Measurements from ENCODE around the gene MEPCE. TPM values are rescaled to one million over a fixed set of nuclear protein-coding genes. Genes with fewer than 3 reads are reported as not detected.
A peak's percentile ranks its signal among the peaks of the same experiment; 100 is the strongest.

MEPCE gene
- total RNA-seq, 1 experiment from 2014 or later, result 72.1 TPM

GRCh38 chr7:100434297-100435144 is 4.9 kb downstream of the MEPCE start:
- Histone ChIP-seq H3K9me3 (ENCODE audit: control insufficient read depth, insufficient read depth, low read depth, low read length) (no peaks in the 10 kb centered on the region), H3K4me1 (ENCODE audit: control insufficient read depth, insufficient read depth, low read length) (peaks cover 43% of the 10 kb centered on the region), H3K4me3 (ENCODE audit: low read depth in 2 of 2, low read length in 2 of 2) (peak overlapping the region; percentile 67 to 82), H3K27ac (ENCODE audit: low read length) (peak overlapping the region; percentile 98), H3K27me3 (ENCODE audit: control insufficient read depth, insufficient read depth, low read length) (no peaks in the 10 kb centered on the region), H3K36me3 (ENCODE audit: control insufficient read depth, insufficient read depth, low read length) (no peaks in the 10 kb centered on the region; the same call in 1 of the 2 replicates)
- POLR2A ChIA-PET, result no interaction called here
- intact Hi-C loops (cut with micrococcal nuclease; ENCODE audit: unreplicated experiment) (no loop called here), in situ Hi-C loops (cut with HindIII; ENCODE audit: low pct_unique_long_range_greater_than_20kb, low sequenced_read_pairs) (no loop called here)
- DNase-seq (ENCODE audit: low read depth, low spot score) (no peak), ATAC-seq (no peak)
- CTCF ChIA-PET, result interaction anchor here (1.1 kb wide), 1 partner anchor 130 kb away, joined by 4 read pairs; no protein-coding TSS in a partner anchor
- no TSS peak for BruUV-seq (replicated peaks)
- no peak for TF ChIP-seq TCF7L2 (IDR thresholded peaks at IDR 0.05; ENCODE audit: low read depth, low read length)
- no peak for TF ChIP-seq REST (IDR thresholded peaks at IDR 0.05; ENCODE audit: insufficient read depth in 1 of 2, low read depth in 2 of 2, low read length in 1 of 2)
- TF ChIP-seq CTCF (IDR thresholded peaks at IDR 0.05), result no peak
- TF ChIP-seq POLR2AphosphoS5 (IDR thresholded peaks at IDR 0.05; ENCODE audit: low read depth, low read length), result no peak
- no peak for TF ChIP-seq SIN3A (IDR thresholded peaks at IDR 0.05; ENCODE audit: borderline replicate concordance, insufficient read depth, low read depth, low read length)

GRCh38 chr7:100435401-100436304 is 6.0 kb downstream of the MEPCE start:
- ChIA-PET CTCF (interaction anchor here (1.0 kb wide), 1 partner anchor 110 kb away, joined by 4 read pairs; no protein-coding TSS in a partner anchor), POLR2A (no interaction called here)
- TF ChIP-seq CTCF (IDR thresholded peaks at IDR 0.05), result no peak
- peak; percentile 30; the same call in 1 of the 2 replicates for TF ChIP-seq SIN3A (IDR thresholded peaks at IDR 0.05; ENCODE audit: borderline replicate concordance, insufficient read depth, low read depth, low read length)
- no peak for TF ChIP-seq REST (IDR thresholded peaks at IDR 0.05; ENCODE audit: insufficient read depth in 1 of 2, low read depth in 2 of 2, low read length in 1 of 2)
- peak; percentile 66 for TF ChIP-seq POLR2AphosphoS5 (IDR thresholded peaks at IDR 0.05; ENCODE audit: low read depth, low read length)
- TF ChIP-seq TCF7L2 (IDR thresholded peaks at IDR 0.05; ENCODE audit: low read depth, low read length), result 0 out of 2 replicates have a peak, but pooled peaks have one; percentile 61
- Histone ChIP-seq H3K9me3 (ENCODE audit: control insufficient read depth, insufficient read depth, low read depth, low read length) (no peaks in the 10 kb centered on the region), H3K4me1 (ENCODE audit: control insufficient read depth, insufficient read depth, low read length) (peaks cover 43% of the 10 kb centered on the region), H3K4me3 (ENCODE audit: low read depth in 2 of 2, low read length in 2 of 2) (peak overlapping the region; percentile 67 to 82), H3K27ac (ENCODE audit: low read length) (peak overlapping the region; percentile 86), H3K36me3 (ENCODE audit: control insufficient read depth, insufficient read depth, low read length) (no peaks in the 10 kb centered on the region; the same call in 1 of the 2 replicates), H3K27me3 (ENCODE audit: control insufficient read depth, insufficient read depth, low read length) (no peaks in the 10 kb centered on the region)
- intact Hi-C loops (cut with micrococcal nuclease; ENCODE audit: unreplicated experiment) (no loop called here), in situ Hi-C loops (cut with HindIII; ENCODE audit: low pct_unique_long_range_greater_than_20kb, low sequenced_read_pairs) (no loop called here)
- DNase-seq (ENCODE audit: low read depth, low spot score), result no peak
- peak; percentile 68 for ATAC-seq
- TSS peak; percentile 96 for BruUV-seq (replicated peaks)
